Fibroblast of pulmonary artery (primary cell): ENCODE results near the gene PUDP.
A peak's percentile ranks its signal among the peaks of the same experiment; 100 is the strongest.

Source experiments
- DNase-seq: peaks from one replicate; pipeline ENCODE4 v3.0.0-alpha.2; 2010; ENCODE audit warnings: low read depth
- H3K4me3 ChIP-seq: replicated peaks from 2 replicates; pipeline ENCODE4 v1.5.1; 2011; ENCODE audit warnings: low read depth, mild to moderate bottlenecking, control low read depth, low read length, moderate library complexity
- TF ChIP-seq, protein P1 (sequence below): IDR thresholded peaks from 2 replicates; pipeline ENCODE4 v1.5.1; 2011; ENCODE audit warnings: mild to moderate bottlenecking, control low read depth, low read length, inconsistent platforms; ENCODE audit errors: missing control alignments

The PUDP gene

DNA sequence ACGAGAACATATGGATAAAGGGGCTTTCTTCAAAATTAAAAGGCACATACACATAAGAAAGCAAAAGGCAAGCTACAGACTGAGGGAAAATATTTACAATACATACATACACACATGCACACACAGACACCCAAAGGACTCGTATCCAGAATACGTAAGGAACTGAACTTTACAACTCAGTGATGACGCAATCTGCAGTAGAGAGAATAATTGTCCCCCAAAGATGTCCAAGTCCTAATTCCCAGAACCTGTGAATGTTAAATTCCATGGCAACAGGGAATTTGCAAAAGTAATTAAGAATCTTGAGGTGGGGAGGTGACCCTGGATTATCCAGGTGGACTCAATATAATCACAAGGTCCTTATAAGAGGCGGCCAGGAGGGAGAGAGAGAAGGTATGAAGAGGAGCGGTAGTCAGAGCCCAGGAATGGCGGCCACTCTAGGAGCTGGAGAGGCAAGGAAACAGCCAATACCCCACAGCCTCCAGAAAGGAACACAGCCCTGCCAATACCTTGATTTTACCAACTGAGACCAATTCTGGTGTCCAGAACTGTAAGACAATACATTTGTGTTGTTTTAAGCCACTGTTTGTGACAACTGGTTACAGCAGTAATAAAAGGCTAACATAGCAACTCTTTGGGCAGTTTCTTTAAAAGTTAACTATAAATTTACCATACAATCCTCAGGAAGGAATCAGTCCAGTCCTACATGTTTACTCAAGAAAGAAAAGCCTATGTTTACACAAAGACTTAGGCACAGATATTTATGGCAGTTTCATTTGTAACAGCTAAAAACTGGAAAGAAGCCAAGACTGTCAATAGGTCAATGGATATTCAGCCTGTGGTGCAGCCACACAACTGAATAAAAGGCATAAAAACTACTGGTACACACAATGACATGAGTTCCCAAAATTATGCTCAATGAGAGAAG, 27.7 kb downstream of the PUDP start:
- DNase-seq: peak; percentile 43
- no peak overlapping the region for H3K4me3 ChIP-seq
- TF ChIP-seq, protein P1, sequence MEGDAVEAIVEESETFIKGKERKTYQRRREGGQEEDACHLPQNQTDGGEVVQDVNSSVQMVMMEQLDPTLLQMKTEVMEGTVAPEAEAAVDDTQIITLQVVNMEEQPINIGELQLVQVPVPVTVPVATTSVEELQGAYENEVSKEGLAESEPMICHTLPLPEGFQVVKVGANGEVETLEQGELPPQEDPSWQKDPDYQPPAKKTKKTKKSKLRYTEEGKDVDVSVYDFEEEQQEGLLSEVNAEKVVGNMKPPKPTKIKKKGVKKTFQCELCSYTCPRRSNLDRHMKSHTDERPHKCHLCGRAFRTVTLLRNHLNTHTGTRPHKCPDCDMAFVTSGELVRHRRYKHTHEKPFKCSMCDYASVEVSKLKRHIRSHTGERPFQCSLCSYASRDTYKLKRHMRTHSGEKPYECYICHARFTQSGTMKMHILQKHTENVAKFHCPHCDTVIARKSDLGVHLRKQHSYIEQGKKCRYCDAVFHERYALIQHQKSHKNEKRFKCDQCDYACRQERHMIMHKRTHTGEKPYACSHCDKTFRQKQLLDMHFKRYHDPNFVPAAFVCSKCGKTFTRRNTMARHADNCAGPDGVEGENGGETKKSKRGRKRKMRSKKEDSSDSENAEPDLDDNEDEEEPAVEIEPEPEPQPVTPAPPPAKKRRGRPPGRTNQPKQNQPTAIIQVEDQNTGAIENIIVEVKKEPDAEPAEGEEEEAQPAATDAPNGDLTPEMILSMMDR: no peak

DNA sequence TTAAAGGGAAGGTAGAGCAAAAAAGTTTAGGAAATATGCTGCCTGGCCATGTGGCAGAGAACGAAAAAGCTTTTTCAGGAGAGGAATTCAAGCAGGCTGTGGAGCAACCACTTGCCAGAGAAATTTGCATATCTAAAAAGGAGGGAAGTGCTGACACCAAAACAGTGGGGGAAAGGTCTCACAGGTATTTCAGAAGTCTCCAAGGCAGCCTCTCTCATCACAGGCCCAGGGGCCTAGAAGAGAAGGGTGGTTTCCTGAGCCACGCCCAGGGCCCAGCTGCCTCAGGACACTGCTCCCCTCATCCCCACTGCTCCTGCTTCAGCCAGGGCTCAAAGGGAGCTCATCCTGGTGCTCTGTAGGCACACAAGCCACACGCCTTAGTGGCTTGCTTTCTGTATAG, 30.4 kb downstream of the PUDP start:
- TF ChIP-seq, protein P1: no peak
- DNase-seq: no peak
- no peak overlapping the region for H3K4me3 ChIP-seq

DNA sequence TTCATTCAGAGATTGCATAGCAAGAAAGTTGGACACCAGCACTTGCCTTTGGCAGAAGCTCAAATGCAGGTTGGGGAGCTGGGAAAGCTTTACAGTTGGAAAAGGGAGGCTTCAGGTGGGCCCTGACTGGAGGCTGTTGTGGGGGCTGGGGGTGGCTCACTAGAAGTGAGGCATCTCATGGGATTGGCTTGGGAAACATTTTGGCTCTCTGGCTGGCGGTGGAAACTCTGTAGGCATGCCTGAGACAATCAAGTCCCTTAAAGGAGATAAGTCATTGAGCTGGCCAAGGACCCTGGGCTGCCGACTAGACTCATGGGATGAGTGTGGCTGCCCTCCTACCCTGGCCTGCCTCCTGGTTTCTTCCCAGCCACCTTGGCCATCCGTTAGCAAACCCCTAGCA, 31.9 kb downstream of the PUDP start:
- H3K4me3 ChIP-seq: no peak overlapping the region
- TF ChIP-seq, protein P1: no peak
- no peak for DNase-seq

GRCh38 chrX:7115557-7115956, 32.4 kb downstream of the PUDP start:
- H3K4me3 ChIP-seq: no peak overlapping the region
- TF ChIP-seq, protein P1: no peak
- peak; percentile 17 for DNase-seq

DNA sequence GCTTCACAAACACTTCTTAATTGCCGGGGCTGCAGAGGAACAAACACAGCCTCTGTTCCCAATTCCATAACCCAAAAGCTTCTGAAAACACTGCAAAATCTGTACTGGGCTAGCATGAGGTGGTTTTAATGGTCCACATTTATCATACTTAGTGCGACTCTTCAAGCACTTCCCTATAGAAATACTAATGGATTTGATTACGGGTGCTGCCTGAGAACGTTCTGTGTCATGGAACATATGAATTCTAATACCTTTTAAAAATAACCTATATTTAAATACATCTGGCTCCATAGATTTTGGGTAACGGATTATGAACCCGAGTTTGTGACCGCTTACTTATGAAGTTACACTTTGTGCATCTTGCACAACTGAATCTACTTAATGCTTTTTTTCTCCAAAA, 35.9 kb downstream of the PUDP start:
- TF ChIP-seq, protein P1: no peak
- no peak overlapping the region for H3K4me3 ChIP-seq
- DNase-seq: no peak

GRCh38 chrX:7111518-7111917, 36.4 kb downstream of the PUDP start:
- no peak for DNase-seq
- no peak overlapping the region for H3K4me3 ChIP-seq
- TF ChIP-seq, protein P1: no peak
